ENCODE measurements around the gene CFAP61.

GRCh38 chr20:20052074-20052970 is at the start of gene CFAP61, which contains the start of gene CRNKL1:
- TF ChIP-seq CTCF (conservative IDR thresholded peaks at IDR 0.05; ENCODE audit: low read length), result no peak
- TF ChIP-seq EZH2phosphoT487 (IDR thresholded peaks at IDR 0.05; ENCODE audit: borderline replicate concordance), result no peak

Measured in Loucy (cell line).